NB4 (cell line): ENCODE results near the gene TGM6.

Experiments used
- CTCF ChIP-seq: IDR thresholded peaks from one replicate; pipeline ENCODE4 v1.5.1; 2012; ENCODE audit warnings: low read depth, low read length
- POLR2A ChIP-seq: IDR thresholded peaks from 2 replicates; pipeline ENCODE4 v1.6.1; 2011; ENCODE audit warnings: mild to moderate bottlenecking; ENCODE audit not compliant: insufficient read length; ENCODE audit errors: extremely low read depth

- TF ChIP-seq POLR2A, result no peak
- TF ChIP-seq CTCF, result peak; percentile 92
These were observed 71.4 kb downstream of the TGM6 start for GRCh38 chr20:2451939-2452732.
